Smooth muscle cell of the brain vasculature (primary cell): ENCODE data around the gene PPTC7.
"Not testable (repeated sequence)": the region's sequence is repeated elsewhere in the genome, so short reads cannot be mapped to it uniquely, and the experiment has no call there.

Experiments used
- DNase-seq: peaks from one replicate; pipeline ENCODE4 v3.0.0-alpha.2; 2012; ENCODE audit warnings: low read depth, low spot score

The PPTC7 gene

DNA sequence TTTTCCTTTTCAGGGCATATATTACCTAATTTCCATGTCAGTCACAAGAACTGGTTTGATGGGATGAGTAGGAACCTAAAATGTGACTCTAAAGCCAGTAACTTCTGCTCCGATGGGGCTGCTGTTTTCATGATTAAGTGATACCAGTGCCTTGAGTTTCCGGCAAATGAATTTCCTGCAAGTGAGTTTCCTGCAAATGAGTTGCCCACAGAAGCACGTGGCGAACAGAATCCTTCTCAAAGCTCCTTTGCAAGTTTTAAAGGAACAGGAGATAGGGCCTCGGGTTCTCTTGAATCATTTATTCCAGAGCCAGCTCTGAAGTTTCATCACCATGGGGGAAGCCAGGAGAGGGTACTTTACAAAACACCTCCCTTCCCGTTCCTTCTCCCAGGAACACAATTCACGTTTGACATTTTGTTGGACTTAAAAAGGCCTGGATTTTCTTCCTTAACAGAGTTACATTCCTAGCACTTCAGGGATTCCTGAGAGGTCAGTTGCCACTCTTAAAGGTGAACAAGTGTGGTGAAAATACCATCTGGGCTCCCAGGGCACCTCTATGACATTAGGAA, 2.2 kb upstream of the PPTC7 start:
- DNase-seq: no peak

GRCh38 chr12:110582276-110583136, 612 bp downstream of the PPTC7 start:
- DNase-seq: no peak

GRCh38 chr12:110581931-110582275, 1.2 kb downstream of the PPTC7 start:
- DNase-seq: no peak

DNA sequence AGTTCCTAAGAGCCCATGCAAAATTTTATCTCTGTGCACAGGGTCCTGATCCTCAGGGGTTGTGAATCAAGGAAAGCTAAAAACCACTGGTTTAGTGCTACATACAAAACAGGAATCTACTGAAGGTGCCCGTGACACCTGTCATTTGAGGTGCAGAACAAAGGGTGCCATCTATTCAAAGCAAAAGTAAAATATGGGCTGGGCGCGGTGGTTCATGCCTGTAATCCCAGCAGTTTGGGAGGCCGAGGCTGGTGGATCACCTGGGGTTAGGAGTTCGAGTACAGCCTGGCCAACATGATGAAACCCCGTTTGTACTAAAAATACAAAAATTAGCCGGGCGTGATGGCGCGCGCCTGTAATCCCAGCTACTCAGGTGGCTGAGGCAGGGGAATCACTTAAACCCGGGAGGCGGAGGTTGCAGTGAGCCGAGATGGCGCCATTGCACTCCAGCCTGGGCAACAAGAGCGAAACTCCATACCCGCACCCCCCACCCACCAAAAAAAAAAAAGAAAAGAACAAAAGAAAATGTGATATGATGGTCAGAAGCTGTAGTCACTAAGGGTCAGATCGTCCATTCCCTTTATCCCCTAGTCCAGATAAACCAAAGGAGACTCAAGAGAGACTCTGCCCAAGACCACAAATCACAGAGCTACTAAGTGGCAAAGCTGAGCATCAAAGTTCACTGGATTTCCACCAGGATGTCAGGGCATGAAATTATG, 3.4 kb downstream of the PPTC7 start:
- no peak for DNase-seq

DNA sequence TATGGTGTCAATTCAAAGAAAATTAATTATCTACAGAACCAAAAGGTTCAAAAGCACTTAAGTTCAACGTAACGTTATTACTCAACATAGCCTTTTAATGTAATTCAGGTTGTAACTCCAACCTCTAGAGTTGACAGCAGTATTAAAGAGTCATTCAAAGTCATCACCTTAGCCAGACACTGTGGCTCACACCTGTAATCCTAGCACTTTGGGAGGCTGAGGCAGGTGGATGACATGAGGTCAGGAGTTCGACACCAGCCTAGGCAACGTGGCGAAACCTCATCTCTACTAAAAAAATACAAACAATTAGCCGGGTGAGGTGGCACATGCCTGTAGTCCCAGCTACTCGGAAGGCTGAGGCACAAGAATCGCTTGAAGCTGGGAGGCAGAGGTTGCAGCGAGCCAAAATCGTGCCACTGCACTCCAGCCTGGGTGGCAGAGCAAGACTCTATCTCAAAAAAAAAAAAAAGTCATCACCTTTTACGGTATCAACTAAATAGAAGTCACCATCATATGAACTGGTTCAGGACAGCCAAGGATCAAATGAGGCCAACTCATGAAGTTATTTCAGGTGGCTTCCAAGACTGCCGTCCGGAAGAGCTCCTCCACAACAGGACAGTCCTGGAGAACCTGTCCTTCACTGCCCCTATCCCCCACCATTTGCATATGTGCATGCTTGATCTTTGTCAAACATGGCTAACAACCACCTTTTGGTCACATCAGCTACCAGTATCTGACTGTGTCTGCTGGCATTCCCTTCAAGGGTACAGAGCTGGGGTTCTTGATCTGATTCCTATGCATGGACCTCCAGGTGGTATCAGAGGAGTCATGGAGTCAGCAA, 4.2 kb downstream of the PPTC7 start:
- no peak for DNase-seq

- no peak for DNase-seq
Observed at GRCh38 chr12:110577864-110578693, 5.0 kb downstream of the PPTC7 start.

DNA sequence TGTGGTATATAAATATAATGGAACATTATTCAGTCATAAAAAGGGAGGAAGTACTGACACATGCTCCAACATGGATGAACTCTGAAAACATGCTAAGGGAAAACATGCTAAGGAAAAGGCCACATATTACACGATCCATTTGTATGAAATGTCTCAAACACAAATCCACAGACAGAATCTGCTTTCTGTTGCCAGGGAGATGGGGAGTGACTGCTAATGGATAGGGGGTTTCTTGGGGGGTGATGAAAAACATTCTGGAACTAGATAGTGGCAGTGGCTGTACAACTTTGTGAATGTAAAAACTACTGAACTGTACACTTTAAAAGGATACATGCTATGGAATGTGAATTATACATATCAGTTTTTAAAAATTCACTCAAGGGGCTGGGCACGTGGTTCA, 6.6 kb downstream of the PPTC7 start:
- no peak for DNase-seq

DNA sequence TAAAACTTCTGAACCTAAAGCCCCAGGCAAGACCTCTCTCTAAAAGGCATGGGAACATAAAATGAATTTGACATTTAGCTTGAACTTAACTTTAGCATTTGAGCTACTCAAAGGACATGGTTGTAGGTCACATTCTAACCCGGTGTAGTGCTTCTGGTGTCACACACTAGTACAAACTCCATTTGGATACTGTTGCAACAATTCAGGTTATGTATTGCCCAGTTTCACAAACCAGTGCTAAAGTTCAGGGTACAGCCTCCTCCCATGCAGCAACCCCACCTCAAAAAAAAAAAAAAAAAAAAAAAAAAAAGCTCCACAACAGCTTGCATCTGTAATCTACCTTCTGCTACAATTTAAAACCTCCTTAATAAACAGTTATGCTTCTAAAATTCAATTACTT, 7.8 kb downstream of the PPTC7 start:
- no peak for DNase-seq

GRCh38 chr12:110574717-110575230, 8.3 kb downstream of the PPTC7 start:
- not testable (repeated sequence) for DNase-seq

DNA sequence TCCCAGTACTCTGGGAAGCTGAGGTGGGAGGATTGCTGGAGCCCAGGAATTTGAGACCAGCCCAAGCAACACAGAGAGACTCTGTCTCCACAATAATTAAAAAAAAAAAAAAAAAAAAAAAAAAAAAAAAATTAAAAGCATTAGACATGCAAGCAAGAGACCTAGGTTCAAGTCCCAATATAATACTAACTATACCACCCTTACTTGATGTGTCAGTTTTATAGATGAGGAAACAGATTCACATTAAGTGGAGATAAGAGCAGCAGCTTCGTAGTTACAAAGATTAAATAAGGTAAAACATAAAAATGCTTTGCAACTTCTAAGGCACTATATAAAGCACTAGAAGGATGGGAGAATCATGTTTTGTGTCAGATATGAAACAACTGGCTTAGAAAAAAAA, 9.1 kb downstream of the PPTC7 start:
- DNase-seq: no peak

DNA sequence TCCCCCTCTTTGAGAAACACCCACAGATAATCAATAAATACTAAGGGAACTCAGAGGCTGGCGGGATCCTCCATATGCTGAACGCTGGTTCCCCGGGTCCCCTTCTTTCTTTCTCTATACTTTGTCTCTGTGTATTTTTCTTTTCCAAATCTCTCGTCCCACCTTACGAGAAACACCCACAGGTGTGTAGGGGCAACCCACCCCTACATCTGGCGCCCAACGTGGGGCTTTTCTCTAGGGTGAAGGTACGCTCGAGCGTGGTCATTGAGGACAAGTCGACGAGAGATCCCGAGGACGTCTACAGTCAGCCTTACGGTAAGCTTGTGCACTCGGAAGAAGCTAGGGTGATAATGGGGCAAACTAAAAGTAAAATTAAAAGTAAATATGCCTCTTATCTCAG, 12.3 kb downstream of the PPTC7 start:
- not testable (repeated sequence) for DNase-seq

GRCh38 chr12:110569838-110570237, 13.3 kb downstream of the PPTC7 start:
- not testable (repeated sequence) for DNase-seq

- no peak for DNase-seq
Observed at GRCh38 chr12:110568752-110569151, 14.4 kb downstream of the PPTC7 start.

DNA sequence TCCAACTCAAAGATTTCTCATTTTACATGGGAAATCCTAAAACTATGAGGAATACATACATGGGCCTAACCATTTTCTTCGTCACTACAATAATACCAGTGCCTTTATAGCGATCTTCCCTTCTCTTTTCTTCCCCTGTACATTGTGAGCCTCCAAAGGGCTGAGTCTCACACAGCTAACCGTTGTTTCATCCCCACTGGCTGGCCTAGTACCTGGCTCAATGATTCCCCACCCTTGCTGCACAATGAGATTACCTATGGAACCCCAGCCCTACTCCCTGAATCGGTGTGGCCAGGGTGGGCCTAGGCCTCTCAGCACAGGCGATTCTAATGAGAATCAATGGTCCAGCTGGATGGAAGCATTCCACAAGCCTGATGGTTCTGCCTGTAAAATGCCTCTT, 16.1 kb downstream of the PPTC7 start:
- DNase-seq: no peak

- DNase-seq: no peak
Observed at GRCh38 chr12:110565894-110566871, 16.9 kb downstream of the PPTC7 start.

DNA sequence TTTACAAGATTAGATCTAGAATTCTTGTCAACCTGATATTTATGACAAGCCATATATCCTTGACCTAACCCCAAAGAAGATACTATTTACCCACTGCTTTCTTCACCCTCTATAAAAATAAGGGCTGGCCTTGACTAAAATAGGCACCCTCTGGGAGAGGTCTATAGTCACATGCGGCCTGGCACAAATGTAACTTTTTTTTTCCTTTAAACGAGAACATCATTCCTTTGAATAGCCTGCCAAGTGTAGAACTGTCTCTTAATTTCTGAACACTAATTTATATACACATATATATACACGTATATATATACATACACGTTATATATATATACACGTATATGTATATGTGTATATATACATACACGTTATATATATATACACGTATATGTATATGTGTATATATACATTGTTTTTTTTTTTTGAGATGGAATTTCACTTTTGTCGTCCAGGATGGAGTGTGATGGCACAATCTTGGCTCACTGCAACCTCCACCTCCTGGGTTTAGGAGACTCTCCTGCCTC, 18.6 kb downstream of the PPTC7 start:
- no peak for DNase-seq

DNA sequence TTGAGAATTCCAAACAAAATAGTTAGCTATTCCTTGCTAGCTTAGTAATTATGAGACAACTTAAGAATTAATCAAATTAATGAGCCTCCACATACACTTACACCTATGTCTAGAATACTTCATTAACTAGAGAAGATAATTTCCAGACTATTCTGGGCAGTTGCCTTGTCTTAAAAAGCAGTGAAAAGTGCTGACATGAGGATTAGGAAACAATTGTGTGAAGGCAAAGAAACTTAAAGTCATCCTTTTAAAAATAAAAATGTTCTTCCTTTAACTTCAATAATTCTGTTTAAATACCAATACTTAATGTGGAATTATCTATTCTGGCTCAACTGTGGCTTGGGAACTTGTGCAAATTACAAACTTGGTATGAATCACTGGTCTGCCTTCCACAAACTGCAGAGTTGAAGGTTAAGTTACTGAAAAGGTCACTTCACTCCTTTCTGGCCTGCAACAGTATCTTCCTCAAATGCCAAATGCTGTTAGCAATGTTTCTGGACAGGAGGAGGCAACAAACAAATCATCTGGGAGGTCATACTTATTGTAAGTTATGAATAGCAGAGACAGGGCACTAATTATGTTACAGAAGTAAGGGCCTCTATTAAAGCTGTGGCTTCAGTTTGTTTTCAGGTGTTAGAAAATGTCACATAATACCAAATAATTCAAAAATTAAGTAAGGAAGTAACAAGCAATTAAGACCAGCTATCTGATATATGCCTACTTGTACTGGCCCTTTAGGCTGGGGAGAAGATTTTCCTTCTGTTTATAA, 19.2 kb downstream of the PPTC7 start:
- no peak for DNase-seq

DNA sequence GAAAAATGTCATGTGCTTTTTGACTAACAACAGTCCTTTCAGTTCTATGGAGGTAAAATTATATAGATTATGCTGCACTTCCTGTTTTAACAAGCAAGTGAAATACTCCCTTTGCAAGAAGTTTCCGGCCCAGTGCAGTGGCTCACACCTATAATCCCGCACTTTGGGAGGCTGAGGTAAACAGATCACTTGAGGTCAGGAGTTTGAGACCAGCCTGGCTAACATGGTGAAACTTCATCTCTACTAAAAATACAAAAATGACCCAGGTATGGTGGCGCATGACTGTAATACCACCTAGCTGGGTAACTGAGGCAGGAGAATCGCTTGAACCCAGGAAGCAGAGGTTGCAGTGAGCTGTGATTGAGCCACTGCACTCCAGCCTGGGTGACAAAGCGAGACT, 20.7 kb downstream of the PPTC7 start:
- DNase-seq: not testable (repeated sequence)
